Measurements from ENCODE around the gene MFGE8.

The MFGE8 gene

DNA sequence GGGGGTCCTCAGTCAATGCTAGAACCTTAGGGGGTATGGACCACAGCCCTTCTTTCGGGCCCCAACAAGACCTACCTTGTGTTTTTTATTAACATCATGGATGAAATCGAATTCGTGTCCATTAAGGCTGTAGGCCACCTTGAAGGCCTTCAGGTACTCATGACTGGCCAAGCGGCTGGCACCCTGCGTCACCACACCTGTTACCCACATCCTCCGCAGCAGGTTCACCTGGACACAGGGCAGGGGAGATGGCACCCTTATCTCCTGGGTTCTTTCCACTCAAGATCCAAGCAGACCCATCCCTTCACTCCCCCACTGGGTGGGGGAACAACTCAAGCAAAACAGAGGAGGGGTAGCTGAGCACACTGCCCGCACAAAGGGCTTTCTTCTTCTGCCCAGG is 6.6 kb downstream of the MFGE8 start:
- Histone ChIP-seq H3K36me3 (ENCODE audit: control insufficient read depth, insufficient read depth, low read length) (no peaks in the 10 kb centered on the region), H3K27me3 (replicated peaks; ENCODE audit: control insufficient read depth, insufficient read depth, low read length) (no peaks in the 10 kb centered on the region; the same call in 1 of the 2 replicates), H3K4me3 (replicated peaks; ENCODE audit: low read depth, low read length) (no peak overlapping the region)
- TF ChIP-seq, protein P1, sequence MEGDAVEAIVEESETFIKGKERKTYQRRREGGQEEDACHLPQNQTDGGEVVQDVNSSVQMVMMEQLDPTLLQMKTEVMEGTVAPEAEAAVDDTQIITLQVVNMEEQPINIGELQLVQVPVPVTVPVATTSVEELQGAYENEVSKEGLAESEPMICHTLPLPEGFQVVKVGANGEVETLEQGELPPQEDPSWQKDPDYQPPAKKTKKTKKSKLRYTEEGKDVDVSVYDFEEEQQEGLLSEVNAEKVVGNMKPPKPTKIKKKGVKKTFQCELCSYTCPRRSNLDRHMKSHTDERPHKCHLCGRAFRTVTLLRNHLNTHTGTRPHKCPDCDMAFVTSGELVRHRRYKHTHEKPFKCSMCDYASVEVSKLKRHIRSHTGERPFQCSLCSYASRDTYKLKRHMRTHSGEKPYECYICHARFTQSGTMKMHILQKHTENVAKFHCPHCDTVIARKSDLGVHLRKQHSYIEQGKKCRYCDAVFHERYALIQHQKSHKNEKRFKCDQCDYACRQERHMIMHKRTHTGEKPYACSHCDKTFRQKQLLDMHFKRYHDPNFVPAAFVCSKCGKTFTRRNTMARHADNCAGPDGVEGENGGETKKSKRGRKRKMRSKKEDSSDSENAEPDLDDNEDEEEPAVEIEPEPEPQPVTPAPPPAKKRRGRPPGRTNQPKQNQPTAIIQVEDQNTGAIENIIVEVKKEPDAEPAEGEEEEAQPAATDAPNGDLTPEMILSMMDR (IDR thresholded peaks at IDR 0.05; ENCODE audit: insufficient read depth, low read length, poor library complexity, severe bottlenecking): no peak
- DNase-seq (ENCODE audit: extremely low read depth, insufficient read length): no peak

DNA sequence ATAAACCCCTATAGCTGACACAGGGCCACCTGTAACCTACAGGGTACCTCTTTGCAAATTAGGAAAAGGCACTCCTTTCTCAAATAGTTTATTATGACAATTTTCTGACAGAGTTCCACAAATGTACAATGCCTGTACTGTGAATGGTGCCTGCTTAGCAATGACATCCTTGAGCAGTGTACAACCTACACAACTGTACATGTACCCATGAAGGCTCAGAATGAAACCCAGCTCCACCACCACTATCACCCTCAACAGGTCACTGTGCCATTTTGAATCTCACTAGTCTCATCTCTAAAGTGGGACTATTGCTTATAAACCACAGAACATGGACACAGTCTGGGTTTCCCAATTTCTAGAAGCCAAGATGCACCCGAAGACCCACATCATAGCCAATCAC is 7.0 kb downstream of the MFGE8 start:
- no peak overlapping the region for H3K4me3 ChIP-seq (replicated peaks; ENCODE audit: low read depth, low read length)
- DNase-seq (ENCODE audit: extremely low read depth, insufficient read length): no peak
- TF ChIP-seq, protein P1 (IDR thresholded peaks at IDR 0.05; ENCODE audit: insufficient read depth, low read length, poor library complexity, severe bottlenecking): no peak
- no peaks in the 10 kb centered on the region for H3K36me3 ChIP-seq (ENCODE audit: control insufficient read depth, insufficient read depth, low read length)
- no peaks in the 10 kb centered on the region; the same call in 1 of the 2 replicates for H3K27me3 ChIP-seq (replicated peaks; ENCODE audit: control insufficient read depth, insufficient read depth, low read length)

- no peak for DNase-seq (ENCODE audit: extremely low read depth, insufficient read length)
- TF ChIP-seq, protein P1 (IDR thresholded peaks at IDR 0.05; ENCODE audit: insufficient read depth, low read length, poor library complexity, severe bottlenecking): no peak
- no peaks in the 10 kb centered on the region; the same call in 1 of the 2 replicates for H3K27me3 ChIP-seq (replicated peaks; ENCODE audit: control insufficient read depth, insufficient read depth, low read length)
- no peak overlapping the region for H3K4me3 ChIP-seq (replicated peaks; ENCODE audit: low read depth, low read length)
- no peaks in the 10 kb centered on the region for H3K36me3 ChIP-seq (ENCODE audit: control insufficient read depth, insufficient read depth, low read length)
Measured at GRCh38 chr15:88905576-88905975, 7.6 kb downstream of the MFGE8 start.

DNA sequence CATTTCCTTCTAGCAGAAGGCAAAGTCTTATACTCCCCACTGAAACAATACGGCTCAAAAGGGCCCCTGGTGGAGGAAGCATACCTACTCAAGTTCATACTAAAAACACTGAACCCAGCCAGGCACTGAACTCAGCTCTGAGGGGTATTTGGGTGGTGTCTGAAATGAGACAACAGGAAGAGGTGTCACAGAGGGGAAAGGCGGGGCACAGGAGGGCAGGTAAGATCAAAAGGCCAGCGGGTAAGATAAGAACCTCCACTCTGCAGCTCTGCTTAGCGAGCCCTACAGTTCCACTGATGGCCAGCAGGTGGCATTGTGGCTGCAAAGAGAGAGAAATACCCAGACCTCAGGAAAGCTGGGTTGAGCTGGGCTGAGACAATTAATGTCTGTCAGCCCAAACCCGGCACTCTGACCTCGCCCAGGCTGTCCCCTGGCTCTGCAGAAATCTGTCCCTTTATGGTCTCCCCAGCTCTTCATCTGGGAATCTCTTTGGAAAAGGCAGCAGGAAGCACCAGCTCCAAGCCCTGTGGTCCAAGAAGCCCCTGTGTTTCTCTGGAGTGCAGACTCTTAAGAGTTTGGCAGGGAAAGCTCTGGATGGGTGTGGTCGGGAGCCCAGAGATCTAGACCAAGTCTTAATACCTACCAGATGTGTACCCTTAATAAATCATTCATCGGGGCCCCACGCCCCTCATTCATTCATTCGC is 8.4 kb downstream of the MFGE8 start:
- H3K27me3 ChIP-seq (replicated peaks; ENCODE audit: control insufficient read depth, insufficient read depth, low read length): no peaks in the 10 kb centered on the region; the same call in 1 of the 2 replicates
- TF ChIP-seq, protein P1 (IDR thresholded peaks at IDR 0.05; ENCODE audit: insufficient read depth, low read length, poor library complexity, severe bottlenecking): peak; percentile 98
- H3K4me3 ChIP-seq (replicated peaks; ENCODE audit: low read depth, low read length): no peak overlapping the region
- peak; percentile 47 for DNase-seq (ENCODE audit: extremely low read depth, insufficient read length)
- no peaks in the 10 kb centered on the region for H3K36me3 ChIP-seq (ENCODE audit: control insufficient read depth, insufficient read depth, low read length)

DNA sequence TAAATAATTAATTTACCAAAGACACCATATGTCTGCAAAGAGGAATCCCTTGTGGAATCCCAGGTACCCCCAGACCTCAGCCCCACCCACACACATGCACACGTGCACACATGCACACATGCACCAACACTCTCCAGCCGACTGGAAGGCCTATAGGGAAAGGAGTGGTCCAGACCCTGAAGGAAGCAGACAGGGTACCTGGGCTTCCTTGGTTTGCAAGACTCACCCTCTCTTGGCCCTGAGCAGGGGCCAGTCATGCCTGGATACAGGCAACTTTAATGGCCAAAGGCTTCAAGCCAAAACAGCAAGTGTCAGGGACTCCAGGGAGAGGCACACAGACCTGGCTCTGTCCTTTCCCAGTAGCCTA is 8.9 kb downstream of the MFGE8 start:
- no peaks in the 10 kb centered on the region; the same call in 1 of the 2 replicates for H3K27me3 ChIP-seq (replicated peaks; ENCODE audit: control insufficient read depth, insufficient read depth, low read length)
- H3K4me3 ChIP-seq (replicated peaks; ENCODE audit: low read depth, low read length): no peak overlapping the region
- DNase-seq (ENCODE audit: extremely low read depth, insufficient read length): no peak
- no peaks in the 10 kb centered on the region for H3K36me3 ChIP-seq (ENCODE audit: control insufficient read depth, insufficient read depth, low read length)
- TF ChIP-seq, protein P1 (IDR thresholded peaks at IDR 0.05; ENCODE audit: insufficient read depth, low read length, poor library complexity, severe bottlenecking): no peak

Data from GM06990 (cell line).